Esophagus squamous epithelium (tissue), 4 donors: ENCODE results near the gene ATOH1.

ENCODE experiments used
- CTCF ChIP-seq, 6 experiments: fragments of 450-650 bp in 4 of 6; fragments of 200-600 bp in 2 of 6; sonication (generic) in 2 of 6; IDR thresholded peaks; one replicate each; pipeline ENCODE4 v1.5.1; 2016 to 2019; ENCODE audit warnings: antibody characterized with exemption in 6 of 6, mild to moderate bottlenecking in 4 of 6, moderate library complexity in 4 of 6
- POLR2A ChIP-seq, 4 donors: fragments of 450-650 bp; IDR thresholded peaks; one replicate each; pipeline ENCODE4 v1.6.1; 2017; ENCODE audit warnings: antibody characterized with exemption in 4 of 4, mild to moderate bottlenecking in 4 of 4, moderate library complexity in 3 of 4

- no peak for TF ChIP-seq CTCF (IDR thresholded peaks at IDR 0.05)
- TF ChIP-seq POLR2A (IDR thresholded peaks at IDR 0.05), result no peak
These were observed 14.2 kb downstream of the ATOH1 start for GRCh38 chr4:93842601-93843252.
